Measurements from ENCODE around the gene SLC44A2. TPM values are rescaled to one million over a fixed set of nuclear protein-coding genes. Genes with fewer than 3 reads are reported as not detected.

Gene SLC44A2
- total RNA-seq, 1 donor from 2014 or later = 110 TPM

GRCh38 chr19:10679743-10680142, 54.4 kb downstream of the SLC44A2 start:
- no peak for DNase-seq (ENCODE audit: low spot score)

DNA sequence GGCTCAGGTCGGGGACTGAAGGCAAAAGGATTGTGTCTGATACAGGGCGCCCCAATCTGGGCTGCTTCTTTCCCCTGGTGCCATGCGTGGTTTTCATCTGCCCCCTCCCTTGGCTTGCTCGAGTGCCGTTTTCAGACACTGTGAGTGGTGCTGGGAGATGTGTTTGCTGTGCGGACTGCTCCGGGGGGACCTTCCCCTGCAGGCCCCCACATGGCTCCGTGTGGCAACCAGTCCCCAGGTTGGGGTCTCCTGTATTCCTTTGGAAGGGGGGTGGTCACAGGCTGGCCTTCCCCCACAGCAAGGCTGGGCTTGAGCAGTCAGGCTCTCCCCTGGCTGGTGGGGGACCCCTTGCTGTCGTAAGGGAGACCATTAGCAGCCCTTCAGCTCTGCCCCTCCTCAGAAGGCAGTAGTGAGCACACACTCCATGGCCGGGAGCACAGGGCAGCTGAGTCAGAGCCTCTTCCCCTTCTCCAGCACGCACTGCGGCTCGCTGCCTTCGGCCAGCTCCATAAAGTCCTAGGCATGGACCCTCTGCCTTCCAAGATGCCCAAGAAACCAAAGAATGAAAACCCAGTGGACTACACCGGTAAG, 55.3 kb downstream of the SLC44A2 start:
- DNase-seq (ENCODE audit: low spot score) = no peak

DNA sequence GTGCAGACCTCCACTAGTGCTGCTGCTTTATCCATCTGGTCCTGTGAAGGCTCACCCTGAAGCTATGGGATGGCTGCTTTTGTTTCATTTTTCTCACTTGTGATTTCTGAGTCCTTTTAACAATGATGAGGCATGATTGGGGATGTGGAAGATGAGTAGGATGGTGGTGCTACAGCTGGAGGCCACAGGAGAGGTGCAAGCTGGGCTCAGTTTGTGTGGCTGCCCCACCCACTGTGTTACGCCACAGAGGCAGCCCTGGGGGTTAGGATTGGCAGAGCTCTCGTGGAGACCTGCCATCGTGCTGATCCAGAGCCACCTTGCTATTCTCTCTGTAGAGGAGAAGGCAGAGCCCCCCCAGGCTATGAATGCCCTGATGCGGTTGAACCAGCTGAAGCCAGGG, 56.3 kb downstream of the SLC44A2 start:
- DNase-seq (ENCODE audit: low spot score) = no peak

GRCh38 chr19:10682397-10683063, 57.2 kb downstream of the SLC44A2 start:
- no peak for DNase-seq (ENCODE audit: low spot score)

DNA sequence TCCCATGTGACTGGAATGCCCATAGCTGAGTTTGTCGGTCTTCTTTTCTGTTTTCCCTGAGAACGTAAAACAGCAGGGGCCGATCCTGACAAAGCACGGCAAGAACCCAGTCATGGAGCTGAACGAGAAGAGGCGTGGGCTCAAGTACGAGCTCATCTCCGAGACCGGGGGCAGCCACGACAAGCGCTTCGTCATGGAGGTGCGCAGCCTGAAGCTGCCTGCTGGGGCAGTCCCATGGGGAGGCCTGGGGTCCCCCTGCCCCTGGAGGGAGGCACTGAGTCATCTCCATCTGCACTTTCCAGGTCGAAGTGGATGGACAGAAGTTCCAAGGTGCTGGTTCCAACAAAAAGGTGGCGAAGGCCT, 57.7 kb downstream of the SLC44A2 start:
- no peak for DNase-seq (ENCODE audit: low spot score)

DNA sequence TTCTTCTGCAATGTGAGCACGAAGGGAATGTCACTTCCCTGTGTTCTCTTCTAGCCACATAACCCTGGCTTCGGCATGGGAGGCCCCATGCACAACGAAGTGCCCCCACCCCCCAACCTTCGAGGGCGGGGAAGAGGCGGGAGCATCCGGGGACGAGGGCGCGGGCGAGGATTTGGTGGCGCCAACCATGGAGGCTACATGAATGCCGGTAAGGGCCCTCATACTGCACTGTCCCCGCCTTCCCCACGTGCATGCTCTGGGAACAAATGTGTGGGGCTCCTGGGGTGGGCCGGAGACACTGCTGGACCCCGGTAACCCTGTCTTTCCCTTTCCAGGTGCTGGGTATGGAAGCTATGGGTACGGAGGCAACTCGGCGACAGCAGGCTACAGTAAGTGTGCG, 58.2 kb downstream of the SLC44A2 start:
- DNase-seq (ENCODE audit: low spot score) = no peak

DNA sequence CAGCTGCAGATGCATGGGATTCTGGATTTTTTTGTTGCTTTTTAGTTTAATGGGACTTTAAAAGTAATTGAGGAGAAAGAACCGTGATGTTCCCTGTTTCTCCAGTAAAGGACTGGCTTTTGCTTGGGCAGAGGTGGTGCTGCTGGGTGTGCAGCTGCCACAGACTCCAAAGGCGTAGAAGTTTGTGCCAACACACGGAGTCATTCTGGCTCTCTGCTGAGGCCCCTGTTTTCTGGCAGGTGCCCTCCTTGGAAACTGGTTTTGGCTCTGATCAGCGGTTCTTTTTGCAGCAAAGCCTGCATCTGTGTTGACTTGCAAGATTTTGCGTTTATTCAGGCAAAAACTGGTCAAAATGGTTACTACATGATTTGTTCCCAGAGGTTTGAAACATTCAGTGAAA, 59.9 kb downstream of the SLC44A2 start:
- DNase-seq (ENCODE audit: low spot score) = no peak

- DNase-seq (ENCODE audit: low spot score) = no peak
These were observed 60.8 kb downstream of the SLC44A2 start for GRCh38 chr19:10686193-10686592.

DNA sequence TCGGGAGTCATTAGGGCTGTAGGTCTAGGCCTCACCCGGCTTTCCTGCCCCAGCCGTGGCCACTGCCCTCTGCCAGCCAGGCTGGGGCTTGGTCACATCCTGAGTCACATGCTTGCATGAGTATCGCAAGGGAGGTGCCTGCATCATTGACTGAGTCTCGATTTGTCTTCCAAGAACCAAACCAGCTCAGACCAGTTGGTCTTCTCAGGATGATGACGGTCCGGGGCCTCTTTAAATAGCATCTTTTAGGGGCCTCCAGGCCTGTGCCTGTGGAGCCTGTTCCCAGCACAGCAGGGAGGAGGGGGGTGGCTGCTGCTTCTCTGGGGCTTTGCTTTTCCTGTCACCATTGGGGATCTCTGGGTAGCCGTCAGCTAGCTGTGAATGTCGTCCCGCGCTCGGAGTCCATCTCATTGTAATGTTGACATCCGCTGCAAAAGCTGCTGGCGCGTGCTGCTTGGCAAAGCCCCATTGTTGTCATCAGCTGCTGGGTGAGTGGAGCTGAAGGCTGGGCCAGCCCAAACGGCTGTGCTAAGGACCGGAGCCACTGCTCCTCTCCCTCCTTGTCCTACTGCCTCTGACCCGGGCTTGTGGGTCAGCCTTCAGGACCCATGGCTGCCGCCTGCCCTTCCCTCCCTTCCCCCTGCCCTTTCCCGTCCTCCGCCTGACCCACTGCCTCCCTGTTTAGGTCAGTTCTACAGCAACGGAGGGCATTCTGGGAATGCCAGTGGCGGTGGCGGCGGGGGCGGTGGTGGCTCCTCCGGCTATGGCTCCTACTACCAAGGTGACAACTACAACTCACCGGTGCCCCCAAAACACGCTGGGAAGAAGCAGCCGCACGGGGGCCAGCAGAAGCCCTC, 61.5 kb downstream of the SLC44A2 start:
- no peak for DNase-seq (ENCODE audit: low spot score)

DNA sequence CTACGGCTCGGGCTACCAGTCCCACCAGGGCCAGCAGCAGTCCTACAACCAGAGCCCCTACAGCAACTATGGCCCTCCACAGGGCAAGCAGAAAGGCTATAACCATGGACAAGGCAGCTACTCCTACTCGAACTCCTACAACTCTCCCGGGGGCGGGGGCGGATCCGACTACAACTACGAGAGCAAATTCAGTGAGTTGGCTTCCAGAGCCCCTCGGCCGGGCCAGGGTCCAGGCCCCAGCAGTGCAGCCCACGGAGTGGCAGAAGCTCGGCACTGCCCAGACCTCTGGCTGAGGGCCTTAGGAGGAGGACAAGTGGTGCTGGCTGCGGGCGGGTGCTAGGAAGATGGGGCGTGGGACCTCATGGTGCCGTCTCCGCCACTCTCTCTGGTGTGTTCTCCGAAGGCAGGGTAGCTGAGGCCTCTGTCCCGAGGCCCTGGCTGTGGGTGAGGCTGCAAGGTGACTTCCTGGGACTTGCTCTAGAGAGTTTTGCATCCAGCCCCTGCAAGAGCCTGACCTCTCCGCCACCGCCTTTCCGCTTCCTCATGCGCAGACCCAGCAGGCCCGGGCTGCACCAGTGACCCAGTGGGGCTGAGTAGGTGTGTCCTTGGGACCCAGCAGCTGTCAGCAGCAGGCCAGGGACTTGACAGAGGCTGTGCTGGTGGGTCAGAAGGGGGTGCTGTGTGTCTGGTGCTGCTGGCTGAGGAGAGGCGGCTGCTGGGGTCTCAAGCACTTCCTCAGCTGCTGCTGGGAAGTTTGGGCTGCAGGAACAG, 62.4 kb downstream of the SLC44A2 start:
- no peak for DNase-seq (ENCODE audit: low spot score)

DNA sequence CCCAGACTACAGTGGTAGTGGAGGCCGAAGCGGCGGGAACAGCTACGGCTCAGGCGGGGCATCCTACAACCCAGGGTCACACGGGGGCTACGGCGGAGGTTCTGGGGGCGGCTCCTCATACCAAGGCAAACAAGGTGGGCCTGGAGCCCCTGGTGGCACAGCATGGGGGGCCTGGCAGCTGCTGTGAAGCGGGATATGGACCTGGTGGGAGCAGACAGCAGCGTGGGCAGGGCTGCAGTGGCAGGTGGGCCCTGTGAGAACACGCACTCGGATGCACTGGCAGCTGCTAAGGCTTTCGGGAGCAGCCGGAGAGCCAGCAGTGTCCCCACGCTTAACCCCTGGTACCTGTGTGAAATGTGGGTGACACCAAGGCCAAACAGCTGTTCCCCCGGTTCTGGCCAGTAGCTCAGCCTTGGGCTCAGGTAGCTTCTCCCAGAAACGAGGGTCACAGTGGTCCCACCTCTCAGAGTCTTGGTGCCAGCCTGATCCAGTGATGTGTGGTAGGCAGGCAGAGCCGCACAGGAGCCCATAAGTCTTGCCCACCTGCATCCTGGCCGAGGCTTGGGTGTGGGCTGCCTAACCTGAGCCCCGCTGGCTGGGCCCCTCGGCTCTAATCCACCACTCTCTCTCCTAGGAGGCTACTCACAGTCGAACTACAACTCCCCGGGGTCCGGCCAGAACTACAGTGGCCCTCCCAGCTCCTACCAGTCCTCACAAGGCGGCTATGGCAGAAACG, 63.4 kb downstream of the SLC44A2 start:
- DNase-seq (ENCODE audit: low spot score) = no peak

DNA sequence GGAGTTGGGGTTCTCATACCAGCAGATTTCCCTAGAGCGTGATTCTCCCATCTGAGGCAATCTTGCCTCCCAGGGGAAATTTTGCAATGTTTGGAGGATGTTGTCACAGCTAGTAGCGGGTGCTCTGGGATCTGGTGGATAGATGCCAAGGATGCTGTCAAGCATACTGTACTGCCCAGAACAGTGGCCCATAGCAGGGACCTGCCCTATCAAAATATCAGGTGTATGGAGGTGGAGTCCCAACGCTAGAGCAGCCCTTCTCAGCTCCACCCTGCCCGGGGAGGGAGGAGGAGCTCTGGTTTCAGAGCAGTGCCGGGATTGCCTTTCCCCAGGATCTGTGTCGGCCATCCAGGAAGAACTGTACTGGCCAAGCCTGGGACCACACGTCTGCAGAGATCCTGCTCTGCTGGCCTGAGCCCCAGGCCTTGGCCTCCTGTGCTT, 65.0 kb downstream of the SLC44A2 start:
- DNase-seq (ENCODE audit: low spot score) = no peak

DNA sequence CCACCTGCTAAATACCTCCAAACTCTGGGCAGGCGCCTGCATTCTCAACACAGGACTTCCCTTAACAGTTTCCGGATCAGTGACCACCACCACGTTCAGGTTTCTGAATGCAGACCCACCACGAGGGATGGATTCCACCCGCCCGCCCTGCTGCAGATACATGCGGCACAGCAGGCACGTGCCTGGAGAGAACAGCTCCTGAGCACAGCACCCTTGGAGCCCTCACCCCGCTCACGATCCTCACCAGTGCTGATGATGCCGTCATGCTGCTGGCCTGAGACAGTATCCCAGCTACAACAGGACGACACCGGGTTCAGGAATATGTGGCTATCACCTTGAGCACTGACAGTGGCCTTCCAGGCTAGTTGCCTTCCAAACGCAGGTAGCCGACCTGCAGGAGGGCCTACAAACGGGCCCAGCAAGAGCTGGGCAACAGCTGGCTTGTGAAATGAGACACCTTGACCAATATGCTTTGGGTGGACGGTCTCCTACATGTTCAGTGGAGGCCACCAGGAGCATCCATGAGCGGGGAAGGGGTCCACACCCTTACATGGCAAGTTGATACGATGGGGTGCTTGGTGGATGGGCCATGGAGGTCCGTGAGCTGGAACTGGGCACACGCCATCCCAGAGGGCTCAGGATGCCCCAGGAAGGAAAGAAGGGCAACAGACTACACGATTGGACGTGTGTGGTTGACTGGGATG, 66.0 kb downstream of the SLC44A2 start:
- no peak for DNase-seq (ENCODE audit: low spot score)

DNA sequence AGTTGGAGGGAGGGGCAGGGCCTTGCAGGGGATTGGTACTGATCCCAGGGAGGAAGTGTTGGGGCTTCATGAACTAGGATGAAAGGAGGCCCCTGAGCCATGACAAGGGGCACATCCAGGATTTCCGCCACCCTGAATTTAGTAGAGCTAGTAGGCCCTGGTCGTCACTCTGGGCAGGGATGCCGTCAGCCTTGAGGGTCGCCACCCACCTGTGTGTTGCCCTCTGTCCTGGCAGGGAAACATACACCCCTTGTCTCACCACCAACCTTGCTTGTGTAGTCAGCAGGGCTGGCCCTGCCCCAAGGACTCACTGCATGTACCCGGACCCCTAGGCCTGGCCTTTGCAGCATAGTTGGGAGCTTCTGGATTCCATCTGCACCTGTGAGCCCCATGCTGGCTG, 66.5 kb downstream of the SLC44A2 start:
- DNase-seq (ENCODE audit: low spot score) = no peak

GRCh38 chr19:10692673-10693264, 67.4 kb downstream of the SLC44A2 start:
- DNase-seq (ENCODE audit: low spot score) = no peak

Other genes starting within 250 kb of the SLC44A2 start
- 91.5 TPM for gene TYK2, start 245.0 kb upstream of the SLC44A2 start, total RNA-seq
- gene CDC37, start 222.0 kb upstream of the SLC44A2 start, total RNA-seq = 173 TPM
- 28.5 TPM for gene PDE4A, start 205.0 kb upstream of the SLC44A2 start, total RNA-seq
- gene KEAP1, start 122.2 kb upstream of the SLC44A2 start, total RNA-seq = 71.9 TPM
- 0.13 TPM for gene S1PR5, start 108.1 kb upstream of the SLC44A2 start, total RNA-seq
- 19.0 TPM for gene ATG4D, start 81.6 kb upstream of the SLC44A2 start, total RNA-seq
- gene KRI1, start 59.5 kb upstream of the SLC44A2 start, total RNA-seq = 21.7 TPM
- 11.4 TPM for gene CDKN2D, start 56.6 kb upstream of the SLC44A2 start, total RNA-seq
- gene AP1M2, start 38.2 kb upstream of the SLC44A2 start, total RNA-seq = 3.2 TPM
- gene ILF3, start 28.8 kb downstream of the SLC44A2 start, total RNA-seq = 212 TPM
- 45.9 TPM for gene QTRT1, start 75.9 kb downstream of the SLC44A2 start, total RNA-seq
- gene DNM2, start 92.5 kb downstream of the SLC44A2 start, total RNA-seq = 134 TPM
- 24.9 TPM for gene TMED1, start 210.7 kb downstream of the SLC44A2 start, total RNA-seq
- 4.4 TPM for gene C19orf38, start 222.9 kb downstream of the SLC44A2 start, total RNA-seq
- gene CARM1, start 246.0 kb downstream of the SLC44A2 start, total RNA-seq = 37.2 TPM